CD4-positive, CD25-positive, alpha-beta regulatory T cell (primary cell): ENCODE results near the gene DOCK8. TPM values are rescaled to one million over a fixed set of nuclear protein-coding genes. Genes with fewer than 3 reads are reported as not detected.

Experiments
- ATAC-seq, 2 donors: fragments of 150-1000 bp; cut with Tn5 transposase; one replicate each; pipeline ENCODE4 v1.10.0; 2021; ENCODE audit warnings: low read depth in 2 of 2, moderate number of reproducible peaks in 2 of 2, moderate library complexity in 1 of 2
- DNase-seq, 3 donors: peaks; one replicate each; pipeline versions ENCODE4 v3.0.0 to v3.0.0-alpha.2; 2012 to 2022; ENCODE audit warnings: mixed read lengths in 1 of 3
- H3K27ac ChIP-seq: one replicate; pipeline ENCODE4 v1.7.0; 2013; ENCODE audit warnings: mild to moderate bottlenecking, low read length; ENCODE audit not compliant: insufficient read depth, poor library complexity, severe bottlenecking
- H3K27me3 ChIP-seq: one replicate; pipeline ENCODE4 v1.7.0; 2013; ENCODE audit warnings: low read length; ENCODE audit not compliant: control insufficient read depth, insufficient read depth
- H3K36me3 ChIP-seq: one replicate; pipeline ENCODE4 v1.7.0; 2013; ENCODE audit warnings: mild to moderate bottlenecking, low read length, moderate library complexity; ENCODE audit not compliant: control insufficient read depth, insufficient read depth
- H3K4me1 ChIP-seq: 2 replicates; pipeline ENCODE4 v1.7.0; 2013; ENCODE audit warnings: mild to moderate bottlenecking, low read length; ENCODE audit not compliant: insufficient read depth, control insufficient read depth, poor library complexity, severe bottlenecking
- H3K4me3 ChIP-seq: one replicate; pipeline ENCODE4 v1.7.0; 2013; ENCODE audit warnings: low read depth, mild to moderate bottlenecking, low read length, moderate library complexity
- H3K9me3 ChIP-seq, 2 experiments: 1 replicate in 1 of 2; 2 replicates in 1 of 2; pipeline ENCODE4 v1.7.0; 2013; ENCODE audit warnings: low read length in 2 of 2, mild to moderate bottlenecking in 1 of 2, moderate library complexity in 1 of 2; ENCODE audit not compliant: control insufficient read depth in 2 of 2
- H3K27ac Mint-ChIP-seq, 3 donors: one replicate each; pipeline ENCODE4 v1.8.0; 2020 to 2022; ENCODE audit warnings: mild to moderate bottlenecking in 3 of 3, mixed read lengths in 3 of 3, moderate library complexity in 2 of 3
- H3K27me3 Mint-ChIP-seq: one replicate; pipeline ENCODE4 v1.8.0; 2022; ENCODE audit warnings: mild to moderate bottlenecking, mixed read lengths
- H3K36me3 Mint-ChIP-seq: one replicate; pipeline ENCODE4 v1.8.0; 2020; ENCODE audit warnings: mixed read lengths
- H3K4me1 Mint-ChIP-seq, 4 donors: one replicate each; pipeline ENCODE4 v1.8.0; 2020 to 2022; ENCODE audit warnings: mixed read lengths in 4 of 4, mild to moderate bottlenecking in 1 of 4
- H3K4me3 Mint-ChIP-seq, 4 donors: one replicate each; pipeline ENCODE4 v1.8.0; 2020 to 2022; ENCODE audit warnings: mild to moderate bottlenecking in 4 of 4, mixed read lengths in 4 of 4, moderate library complexity in 3 of 4
- H3K9me3 Mint-ChIP-seq, 7 donors: one replicate each; pipeline ENCODE4 v1.8.0; 2020 to 2022; ENCODE audit warnings: mixed read lengths in 7 of 7, mild to moderate bottlenecking in 3 of 7, moderate library complexity in 2 of 7
- polyA plus RNA-seq, 4 donors: library from polyadenylated mRNA; unstranded; fragments of 300-500 nt; fragmentation: Illumina TruSeq; gene quantifications; one replicate each; pipeline ENCODE4 v1.2.3, GENCODE V29; 2021
- total RNA-seq: library from RNA; stranded (reverse); gene quantifications from one replicate; pipeline ENCODE4 v1.2.3, GENCODE V29; 2022

Gene DOCK8
- total and polyA plus RNA-seq, 5 donors from 2014 or later, result 51.8 to 219 (median 54.4) TPM

- Histone ChIP-seq H3K27ac (no peak overlapping the region), H3K4me1 (no peaks in the 10 kb centered on the region), H3K36me3 (peaks cover 69% of the 10 kb centered on the region), H3K27me3 (no peaks in the 10 kb centered on the region), H3K9me3 (no peaks in the 10 kb centered on the region), H3K4me3 (no peak overlapping the region)
- no peak for ATAC-seq
- DNase-seq, result no peak
- Mint-ChIP-seq H3K9me3 (no peaks in the 10 kb centered on the region), H3K27me3 (no peaks in the 10 kb centered on the region), H3K4me3 (no peak overlapping the region), H3K4me1 (peaks cover 9 to 19% (median 10%) of the 10 kb centered on the region in 4 donors), H3K27ac (peak overlapping the region in 2 of 3 donors; percentile 17 to 53), H3K36me3 (peaks cover 55% of the 10 kb centered on the region)
Measured at GRCh38 chr9:458590-458989, 243.9 kb downstream of the DOCK8 start.

- Histone ChIP-seq H3K27me3 (no peaks in the 10 kb centered on the region), H3K36me3 (peaks cover 70% of the 10 kb centered on the region), H3K4me3 (no peak overlapping the region), H3K9me3 (no peaks in the 10 kb centered on the region), H3K27ac (peak overlapping the region; percentile 17), H3K4me1 (no peaks in the 10 kb centered on the region)
- Mint-ChIP-seq H3K27ac (peak overlapping the region; percentile 43 to 95 (median 81)), H3K27me3 (no peaks in the 10 kb centered on the region), H3K4me1 (peaks cover 5 to 18% (median 13%) of the 10 kb centered on the region in 4 donors), H3K36me3 (peaks cover 55% of the 10 kb centered on the region), H3K4me3 (peak overlapping the region in 1 of 4 donors; percentile 8), H3K9me3 (no peaks in the 10 kb centered on the region)
- peak; percentile 58 to 77 for ATAC-seq
- DNase-seq, result peak in 1 of 3 donors; percentile 26
Measured at GRCh38 chr9:459491-460444, 245.1 kb downstream of the DOCK8 start.

- H3K27ac Mint-ChIP-seq, result peak overlapping the region; percentile 27 to 83 (median 73)
- no peak overlapping the region for H3K27ac ChIP-seq
- DNase-seq (no peak), ATAC-seq (no peak)
- H3K36me3 Mint-ChIP-seq, result peaks cover 54% of the 10 kb centered on the region
- no peaks in the 10 kb centered on the region for H3K9me3 Mint-ChIP-seq
- H3K9me3 ChIP-seq, result no peaks in the 10 kb centered on the region
- peaks cover 7 to 18% (median 17%) of the 10 kb centered on the region in 4 donors for H3K4me1 Mint-ChIP-seq
- H3K36me3 ChIP-seq, result peaks cover 65% of the 10 kb centered on the region
- H3K4me1 ChIP-seq, result no peaks in the 10 kb centered on the region
- H3K4me3 Mint-ChIP-seq, result no peak overlapping the region
- H3K27me3 Mint-ChIP-seq, result no peaks in the 10 kb centered on the region
- H3K27me3 ChIP-seq, result no peaks in the 10 kb centered on the region
- no peak overlapping the region for H3K4me3 ChIP-seq
Measured at GRCh38 chr9:462121-462520, 247.5 kb downstream of the DOCK8 start.

GRCh38 chr9:462606-463005 lies 247.9 kb downstream of the DOCK8 start:
- Histone ChIP-seq H3K27ac (peak overlapping the region; percentile 5), H3K4me3 (no peak overlapping the region), H3K9me3 (no peaks in the 10 kb centered on the region), H3K4me1 (no peaks in the 10 kb centered on the region), H3K36me3 (peaks cover 60% of the 10 kb centered on the region), H3K27me3 (no peaks in the 10 kb centered on the region)
- H3K27ac Mint-ChIP-seq, result peak overlapping the region; percentile 27 to 83 (median 73)
- H3K27me3 Mint-ChIP-seq, result no peaks in the 10 kb centered on the region
- H3K36me3 Mint-ChIP-seq, result peaks cover 49% of the 10 kb centered on the region
- no peak for DNase-seq
- H3K4me1 Mint-ChIP-seq, result peaks cover 6 to 19% (median 17%) of the 10 kb centered on the region in 4 donors
- H3K9me3 Mint-ChIP-seq, result no peaks in the 10 kb centered on the region
- no peak for ATAC-seq
- no peak overlapping the region for H3K4me3 Mint-ChIP-seq

- no peak overlapping the region for H3K27ac ChIP-seq
- no peaks in the 10 kb centered on the region for H3K27me3 ChIP-seq
- no peaks in the 10 kb centered on the region for H3K9me3 Mint-ChIP-seq
- no peak for ATAC-seq
- no peaks in the 10 kb centered on the region for H3K27me3 Mint-ChIP-seq
- H3K36me3 Mint-ChIP-seq, result peaks cover 39% of the 10 kb centered on the region
- H3K4me3 ChIP-seq, result no peak overlapping the region
- no peak overlapping the region for H3K27ac Mint-ChIP-seq
- H3K4me3 Mint-ChIP-seq, result no peak overlapping the region
- peaks cover 3% of the 10 kb centered on the region for H3K4me1 ChIP-seq
- DNase-seq, result no peak
- H3K36me3 ChIP-seq, result peaks cover 51% of the 10 kb centered on the region
- peaks cover 7 to 17% (median 16%) of the 10 kb centered on the region in 4 donors for H3K4me1 Mint-ChIP-seq
- no peaks in the 10 kb centered on the region for H3K9me3 ChIP-seq
Measured at GRCh38 chr9:463455-464171, 248.9 kb downstream of the DOCK8 start.

- H3K4me3 Mint-ChIP-seq, result peak overlapping the region in 1 of 4 donors; percentile 60
- H3K4me3 ChIP-seq, result no peak overlapping the region
- H3K36me3 ChIP-seq, result peaks cover 44% of the 10 kb centered on the region
- H3K4me1 ChIP-seq, result peaks cover 24% of the 10 kb centered on the region
- peak overlapping the region in 1 of 3 donors; percentile 44 for H3K27ac Mint-ChIP-seq
- no peaks in the 10 kb centered on the region for H3K27me3 ChIP-seq
- peaks cover 8% of the 10 kb centered on the region for H3K27me3 Mint-ChIP-seq
- no peak for ATAC-seq
- no peak for DNase-seq
- peaks cover 31% of the 10 kb centered on the region for H3K36me3 Mint-ChIP-seq
- no peaks in the 10 kb centered on the region for H3K9me3 ChIP-seq
- H3K9me3 Mint-ChIP-seq, result no peaks in the 10 kb centered on the region
- no peak overlapping the region for H3K27ac ChIP-seq
- peaks cover 17 to 36% (median 24%) of the 10 kb centered on the region in 4 donors for H3K4me1 Mint-ChIP-seq
Measured at GRCh38 chr9:466747-467146, 252.1 kb downstream of the DOCK8 start.

- Histone ChIP-seq H3K36me3 (peaks cover 24% of the 10 kb centered on the region), H3K9me3 (no peaks in the 10 kb centered on the region), H3K27me3 (no peaks in the 10 kb centered on the region), H3K27ac (peak overlapping the region; percentile 74), H3K4me3 (peak overlapping the region; percentile 85), H3K4me1 (peaks cover 24% of the 10 kb centered on the region)
- H3K27me3 Mint-ChIP-seq, result peaks cover 8% of the 10 kb centered on the region
- DNase-seq (peak in 2 of 3 donors; percentile 11 to 49), ATAC-seq (peak in 1 of 2 donors; percentile 4)
- H3K9me3 Mint-ChIP-seq, result no peaks in the 10 kb centered on the region
- peaks cover 14% of the 10 kb centered on the region for H3K36me3 Mint-ChIP-seq
- H3K4me1 Mint-ChIP-seq, result peaks cover 14 to 34% (median 24%) of the 10 kb centered on the region in 4 donors
- peak overlapping the region; percentile 87 to 97 (median 91) for H3K27ac Mint-ChIP-seq
- peak overlapping the region; percentile 77 to 98 (median 86) for H3K4me3 Mint-ChIP-seq
Measured at GRCh38 chr9:468766-469426, 254.2 kb downstream of the DOCK8 start.
